ENCODE results near the gene THTPA. TPM values are rescaled to one million over a fixed set of nuclear protein-coding genes. Genes with fewer than 3 reads are reported as not detected.

THTPA gene
- total RNA-seq, 1 donor from 2014 or later: 7.6 TPM

- peak; percentile 40 for ATAC-seq
These were observed 4.6 kb upstream of the THTPA start, which contains the start of gene ZFHX2 for GRCh38 chr14:23551266-23552028. ZFHX2 (minus strand) TSS chr14:23551765; CDS start chr14:23535325, 16,440 bp downstream.

- no peak for ATAC-seq
These were observed 564 bp upstream of the THTPA start for GRCh38 chr14:23555533-23555881.

- ATAC-seq: peak; percentile 12
These were observed 799 bp downstream of the THTPA start for GRCh38 chr14:23556700-23557440.

GRCh38 chr14:23557521-23557920, 1.4 kb downstream of the THTPA start:
- no peak for ATAC-seq

DNA sequence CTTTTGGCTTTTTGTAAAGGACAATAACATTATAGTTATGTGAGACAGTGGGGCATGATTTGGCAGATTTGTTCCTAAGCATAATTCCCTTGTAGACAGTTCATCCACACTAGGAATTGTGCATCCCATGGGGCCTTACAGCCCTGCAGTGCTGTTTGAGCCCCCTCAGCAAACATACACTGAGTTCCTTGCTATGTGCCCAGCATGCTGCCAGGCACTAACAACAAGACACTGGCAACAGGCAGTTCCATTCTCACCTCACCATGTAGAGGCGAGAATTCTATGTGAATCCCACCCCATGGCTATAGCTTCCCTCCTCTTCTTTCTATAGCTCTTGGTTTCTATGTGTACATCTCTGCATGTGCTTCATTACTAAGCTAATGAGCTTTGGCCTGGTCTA, 1.9 kb downstream of the THTPA start:
- no peak for ATAC-seq

DNA sequence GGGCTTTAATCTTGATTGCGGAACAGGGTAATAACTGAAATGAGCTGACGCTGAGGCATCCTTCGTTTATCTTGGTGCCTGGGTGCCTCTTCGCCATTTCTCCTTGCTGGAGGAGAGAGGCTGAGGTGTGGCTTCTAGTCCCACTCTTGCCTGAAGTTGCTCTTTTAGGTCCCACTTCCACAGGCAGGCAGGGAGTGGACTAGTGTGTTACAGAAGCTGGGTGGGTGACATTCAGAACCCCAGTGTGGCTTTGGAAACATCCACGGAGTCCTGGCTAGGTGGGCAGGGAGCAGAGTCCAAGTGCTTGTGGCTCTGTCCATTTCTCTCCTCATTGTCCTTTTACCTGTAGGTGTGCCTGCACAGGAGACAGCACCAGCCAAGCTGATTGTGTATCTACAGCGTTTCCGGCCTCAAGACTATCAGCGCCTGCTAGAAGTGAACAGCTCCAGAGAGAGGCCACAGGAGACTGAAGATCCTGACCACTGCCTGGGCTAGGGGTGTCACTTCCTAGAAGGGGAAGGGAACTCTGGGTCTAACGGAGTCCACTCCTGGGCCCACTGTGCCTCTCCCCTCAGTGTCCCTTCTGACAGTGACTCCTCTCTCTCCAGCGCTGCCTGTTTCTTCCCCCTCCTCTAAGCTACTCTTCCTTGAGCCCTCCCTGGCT, 2.4 kb downstream of the THTPA start:
- ATAC-seq: no peak

DNA sequence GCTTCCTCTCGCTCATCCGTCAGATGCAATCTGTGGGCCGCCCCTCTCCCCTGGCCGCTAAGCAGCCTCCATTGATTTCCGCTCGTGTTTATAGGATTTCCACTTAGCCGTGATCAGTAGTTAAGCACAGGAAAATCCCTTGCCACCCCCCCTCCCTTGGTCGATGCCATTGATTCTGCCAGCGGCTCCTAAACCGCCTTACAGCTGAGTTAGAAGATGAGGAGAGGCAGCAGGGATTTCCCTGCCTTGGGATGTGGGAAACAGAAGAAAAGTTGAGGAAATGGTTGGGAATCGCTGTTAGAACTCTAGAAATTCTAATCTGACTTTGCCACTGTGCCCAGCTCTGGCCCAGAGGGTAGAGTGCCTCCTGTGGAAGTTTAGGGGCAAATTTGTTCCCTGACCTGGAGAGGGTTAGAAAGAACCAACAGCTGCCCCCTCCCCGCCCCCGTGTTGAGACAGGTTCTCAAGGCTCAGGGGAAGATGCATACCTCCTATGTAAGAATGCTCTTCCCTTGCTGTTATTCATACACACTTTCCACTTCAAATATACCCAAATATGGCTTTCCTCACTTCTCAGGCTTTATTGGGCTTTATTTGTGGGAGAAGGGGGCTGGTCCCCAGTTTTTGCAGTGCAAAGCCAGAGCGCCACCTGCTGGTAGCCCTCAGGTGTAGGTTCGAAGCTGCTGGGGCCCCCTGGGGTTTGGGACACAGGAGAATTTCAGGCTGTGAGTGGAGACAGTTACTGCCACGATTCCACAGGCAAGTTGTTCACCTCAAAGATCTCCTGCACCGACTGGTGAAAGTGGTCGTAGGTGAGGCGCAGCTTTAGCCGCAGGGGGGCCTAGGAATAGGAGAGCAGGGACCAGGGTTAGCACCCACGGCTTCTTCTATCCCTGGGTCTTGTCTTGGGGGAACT, 3.2 kb downstream of the THTPA start:
- no peak for ATAC-seq

DNA sequence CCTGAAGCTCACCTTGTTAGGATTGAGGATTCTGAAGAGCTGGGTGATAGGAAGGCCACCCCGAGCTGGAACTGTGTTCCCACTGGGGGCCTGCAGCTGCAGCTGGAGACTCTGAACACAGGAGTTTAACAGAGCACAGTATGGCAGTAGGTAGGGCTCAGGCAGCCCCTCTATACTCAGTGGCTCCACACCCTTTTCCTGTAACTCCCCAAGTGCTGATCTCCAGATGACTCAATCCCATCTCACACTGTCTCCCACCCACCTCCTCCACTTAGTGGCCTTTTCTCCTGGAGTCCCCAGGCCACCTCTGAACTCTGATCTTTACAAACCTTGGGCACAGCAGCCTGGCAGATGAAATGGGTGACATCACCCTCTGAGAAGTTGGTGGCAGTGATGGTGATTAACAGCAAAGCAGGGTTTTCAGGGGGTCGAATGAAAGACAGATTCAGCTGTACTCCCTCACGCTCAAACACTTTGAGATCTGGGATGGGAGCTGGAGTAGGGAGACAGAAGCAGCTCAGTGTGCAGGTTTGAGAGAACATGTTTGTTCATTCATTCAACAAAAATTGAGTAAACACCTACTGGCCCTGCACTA, 4.0 kb downstream of the THTPA start:
- no peak for ATAC-seq

- ATAC-seq: no peak
These were observed 5.2 kb downstream of the THTPA start for GRCh38 chr14:23561259-23561658.

GRCh38 chr14:23561873-23562821, 6.1 kb downstream of the THTPA start:
- ATAC-seq: no peak

DNA sequence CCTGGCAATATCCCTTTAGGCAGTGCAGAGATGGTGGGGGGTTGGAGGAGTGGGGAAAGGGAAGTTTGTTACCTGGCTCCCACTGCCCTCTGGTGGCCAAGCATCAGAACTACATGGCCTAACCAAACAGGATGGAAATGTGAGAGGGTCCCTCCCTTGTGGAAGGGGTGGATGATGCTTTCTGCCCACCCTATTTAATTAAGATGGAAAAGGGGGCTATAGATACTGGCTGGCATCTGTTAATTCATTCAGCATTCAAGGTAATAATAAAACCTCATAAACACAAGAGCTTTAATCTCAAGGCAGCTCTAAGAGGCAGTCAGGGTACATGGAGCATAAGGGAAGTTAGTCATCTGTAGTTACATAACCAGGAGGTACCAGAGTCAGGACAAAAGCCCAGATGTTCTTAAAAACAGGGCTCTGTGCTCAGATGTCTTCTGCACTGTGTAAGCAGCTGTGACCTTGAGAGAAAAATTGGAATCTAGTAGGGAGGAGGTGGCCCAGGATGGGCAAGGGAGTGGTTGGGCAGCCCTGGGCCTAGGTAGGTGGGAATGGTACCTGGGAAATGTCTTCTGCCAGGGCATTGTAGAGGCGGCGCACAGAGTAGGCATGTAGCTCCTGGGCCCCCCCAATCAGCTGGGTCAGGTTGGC, 6.9 kb downstream of the THTPA start:
- ATAC-seq: no peak

- no peak for ATAC-seq
These were observed 7.6 kb downstream of the THTPA start for GRCh38 chr14:23563473-23564180.

DNA sequence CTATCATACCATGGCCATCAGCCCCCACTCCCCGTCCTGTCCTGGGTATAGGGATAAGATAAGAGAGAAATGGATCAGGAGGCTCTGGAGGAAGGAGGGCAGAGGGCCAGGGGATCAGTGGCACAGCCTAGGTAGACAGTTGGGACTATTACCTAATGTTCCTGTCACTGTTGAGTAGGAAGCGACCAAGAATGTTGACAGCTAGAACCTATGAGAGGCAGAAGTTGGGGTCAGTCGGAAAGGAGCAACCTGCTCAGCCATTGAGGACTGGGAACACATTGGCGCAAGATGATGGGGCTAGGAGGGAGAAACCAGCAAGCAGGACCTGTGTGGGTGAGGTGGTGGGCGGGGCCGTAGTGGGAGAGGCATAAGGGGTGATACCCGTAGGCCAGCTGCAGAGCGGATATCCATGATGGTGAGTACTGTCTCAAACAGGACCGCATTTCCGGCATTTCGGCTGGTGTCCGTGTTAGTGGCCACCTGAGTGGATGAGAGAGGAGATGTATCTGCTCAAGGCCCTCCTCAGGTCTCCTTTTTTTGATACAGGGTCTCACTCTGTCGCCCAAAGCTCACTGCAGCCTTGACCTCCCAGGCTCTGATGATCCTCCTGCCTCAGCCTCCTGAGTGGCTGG, 8.2 kb downstream of the THTPA start:
- no peak for ATAC-seq

GRCh38 chr14:23564876-23565275, 8.8 kb downstream of the THTPA start:
- ATAC-seq: no peak

DNA sequence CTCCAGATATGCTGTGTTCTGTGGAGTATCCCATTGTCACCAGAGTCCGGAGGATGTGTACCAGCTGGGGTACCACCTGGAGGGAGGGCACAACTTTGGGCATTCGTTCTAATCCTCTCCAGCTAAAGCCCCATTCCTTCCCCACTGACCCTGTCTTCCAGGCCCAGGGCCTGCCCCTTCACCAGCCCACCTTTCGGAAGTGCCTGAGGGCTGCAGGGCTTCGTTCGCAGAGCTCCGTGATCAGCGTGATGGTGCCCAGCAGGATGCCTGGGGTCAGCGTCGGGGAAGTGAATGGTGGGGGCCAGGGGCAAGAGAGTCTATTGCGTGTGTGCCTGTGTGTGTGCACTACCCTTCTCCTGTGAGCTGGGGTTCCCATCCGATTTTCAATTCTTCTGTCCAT, 9.6 kb downstream of the THTPA start:
- no peak for ATAC-seq

DNA sequence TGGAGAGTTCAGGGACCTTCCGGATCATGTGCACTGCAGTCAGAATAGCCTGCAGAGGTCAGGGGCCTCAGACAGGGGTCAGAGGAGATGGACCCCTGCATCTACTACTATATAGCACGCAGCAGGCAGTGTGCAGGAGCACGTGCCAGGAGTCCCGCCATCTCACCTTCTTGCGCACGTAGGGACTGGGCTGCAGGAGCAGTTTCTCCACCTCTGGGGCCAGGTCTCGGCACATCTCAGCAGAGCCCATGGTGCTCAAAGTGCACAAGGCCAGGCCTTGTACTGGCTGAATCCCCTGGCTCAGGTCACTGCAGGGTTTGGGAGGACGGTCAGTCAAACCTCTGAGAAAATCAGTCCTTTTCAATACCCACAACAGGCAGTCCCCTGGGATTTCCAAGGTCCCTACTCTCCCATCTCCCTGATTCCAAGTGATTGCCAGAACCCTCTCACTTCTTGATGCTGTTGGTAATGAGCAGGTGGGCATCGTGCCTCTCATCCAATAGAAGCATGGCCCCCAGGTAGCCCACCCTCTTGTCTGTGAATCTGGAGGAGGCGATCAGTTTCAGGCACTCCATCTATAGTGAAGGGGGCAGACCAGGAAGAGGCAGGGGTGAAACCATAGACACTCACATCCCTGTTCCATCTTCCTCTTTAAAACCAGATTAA, 10.2 kb downstream of the THTPA start:
- peak; percentile 1 for ATAC-seq

- ATAC-seq: peak; percentile 8
These were observed 10.7 kb downstream of the THTPA start for GRCh38 chr14:23566778-23567185.

Data from esophagus mucosa (tissue), 1 donor.